ENCODE results near the gene USP20. TPM values are rescaled to one million over a fixed set of nuclear protein-coding genes. Genes with fewer than 3 reads are reported as not detected.

The USP20 gene
- total RNA-seq, 1 experiment from 2014 or later: 17.1 TPM

DNA sequence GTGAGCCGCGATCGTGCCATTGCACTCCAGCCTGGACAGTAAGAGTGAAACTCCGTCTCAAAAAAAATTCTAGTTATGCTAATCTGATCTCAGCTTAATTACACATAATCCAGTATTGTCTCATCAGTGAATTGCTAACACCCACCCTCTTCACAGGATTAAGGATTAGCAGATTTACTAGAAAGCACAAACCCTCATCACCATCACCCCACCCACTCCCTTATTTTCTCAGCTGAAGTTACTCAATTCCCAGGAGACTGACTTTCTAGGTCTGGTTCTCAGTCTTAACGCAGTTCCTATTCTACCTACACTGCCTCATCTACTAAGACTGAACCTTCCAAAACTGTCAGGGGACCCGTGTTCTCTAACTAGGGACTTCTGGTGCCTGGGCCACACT is 23.3 kb upstream of the USP20 start:
- Mint-ChIP-seq H3K9me3 (ENCODE audit: unreplicated experiment) (no peaks in the 10 kb centered on the region), H3K4me1 (ENCODE audit: insufficient read depth, unreplicated experiment) (no peaks in the 10 kb centered on the region), H3K4me3 (ENCODE audit: unreplicated experiment) (no peak overlapping the region), H3K27ac (ENCODE audit: low read depth, unreplicated experiment) (no peak overlapping the region), H3K27me3 (ENCODE audit: insufficient read depth, unreplicated experiment) (no peaks in the 10 kb centered on the region), H3K36me3 (ENCODE audit: insufficient read depth, unreplicated experiment) (peaks cover 77% of the 10 kb centered on the region)
- BruUV-seq (replicated peaks): no TSS peak
- POLR2A ChIA-PET: interaction anchor here (1.0 to 3.2 kb wide), 4 partner anchors 9 to 171 kb away, joined by 3 to 16 read pairs (median 9); partner anchors contain the start of genes TOR1A and TOR1B
- intact Hi-C loops (cut with micrococcal nuclease): no loop called here
- TF ChIP-seq, protein P1, sequence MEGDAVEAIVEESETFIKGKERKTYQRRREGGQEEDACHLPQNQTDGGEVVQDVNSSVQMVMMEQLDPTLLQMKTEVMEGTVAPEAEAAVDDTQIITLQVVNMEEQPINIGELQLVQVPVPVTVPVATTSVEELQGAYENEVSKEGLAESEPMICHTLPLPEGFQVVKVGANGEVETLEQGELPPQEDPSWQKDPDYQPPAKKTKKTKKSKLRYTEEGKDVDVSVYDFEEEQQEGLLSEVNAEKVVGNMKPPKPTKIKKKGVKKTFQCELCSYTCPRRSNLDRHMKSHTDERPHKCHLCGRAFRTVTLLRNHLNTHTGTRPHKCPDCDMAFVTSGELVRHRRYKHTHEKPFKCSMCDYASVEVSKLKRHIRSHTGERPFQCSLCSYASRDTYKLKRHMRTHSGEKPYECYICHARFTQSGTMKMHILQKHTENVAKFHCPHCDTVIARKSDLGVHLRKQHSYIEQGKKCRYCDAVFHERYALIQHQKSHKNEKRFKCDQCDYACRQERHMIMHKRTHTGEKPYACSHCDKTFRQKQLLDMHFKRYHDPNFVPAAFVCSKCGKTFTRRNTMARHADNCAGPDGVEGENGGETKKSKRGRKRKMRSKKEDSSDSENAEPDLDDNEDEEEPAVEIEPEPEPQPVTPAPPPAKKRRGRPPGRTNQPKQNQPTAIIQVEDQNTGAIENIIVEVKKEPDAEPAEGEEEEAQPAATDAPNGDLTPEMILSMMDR (IDR thresholded peaks at IDR 0.05; ENCODE audit: unreplicated experiment): no peak
- CTCF ChIA-PET: no interaction called here
- DNase-seq (ENCODE audit: unreplicated experiment): no peak

DNA sequence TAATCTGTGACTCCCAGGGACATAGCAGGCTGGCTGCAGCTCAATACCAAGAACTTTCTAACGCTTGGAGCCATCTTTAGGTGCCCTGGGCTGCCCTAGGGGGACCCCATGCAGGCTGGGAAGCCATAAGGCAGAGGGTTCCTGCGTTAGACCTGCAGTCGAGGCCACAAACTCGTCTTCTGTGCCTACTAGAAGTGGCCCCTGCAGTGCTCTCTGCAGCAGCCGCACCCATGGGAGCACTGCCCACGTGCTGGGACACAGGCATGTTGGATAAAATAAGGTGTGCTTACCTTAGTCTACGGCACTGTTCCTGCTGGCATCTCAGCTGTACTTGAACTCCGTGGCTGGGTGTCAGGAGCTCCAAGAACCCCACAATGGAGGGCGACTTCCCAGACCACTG is 22.9 kb upstream of the USP20 start:
- no peaks in the 10 kb centered on the region for H3K4me1 Mint-ChIP-seq (ENCODE audit: insufficient read depth, unreplicated experiment)

DNA sequence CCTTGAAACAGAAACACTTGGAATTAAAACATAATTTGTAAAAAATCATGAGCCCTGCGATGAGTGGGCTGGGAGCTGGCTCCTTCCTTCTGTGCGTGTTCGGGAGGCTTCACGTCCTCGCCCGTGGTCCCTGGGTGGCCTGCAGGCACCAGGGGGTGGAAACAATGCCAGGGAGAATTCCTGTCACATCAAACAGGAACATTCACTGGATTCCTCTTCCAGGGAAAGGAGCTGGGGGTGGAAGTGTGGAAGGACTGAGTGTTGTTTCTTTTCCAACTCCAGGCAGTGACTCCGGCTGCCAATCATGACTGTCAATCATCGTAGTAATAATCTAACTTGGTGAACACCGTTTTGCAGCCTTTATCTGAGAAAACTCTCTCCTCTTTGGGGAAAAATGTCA is 21.6 kb upstream of the USP20 start:
- Mint-ChIP-seq H3K4me3 (ENCODE audit: unreplicated experiment) (no peak overlapping the region), H3K4me1 (ENCODE audit: insufficient read depth, unreplicated experiment) (no peaks in the 10 kb centered on the region), H3K27ac (ENCODE audit: low read depth, unreplicated experiment) (no peak overlapping the region), H3K27me3 (ENCODE audit: insufficient read depth, unreplicated experiment) (no peaks in the 10 kb centered on the region), H3K9me3 (ENCODE audit: unreplicated experiment) (no peaks in the 10 kb centered on the region), H3K36me3 (ENCODE audit: insufficient read depth, unreplicated experiment) (peaks cover 78% of the 10 kb centered on the region)
- no peak for DNase-seq (ENCODE audit: unreplicated experiment)
- intact Hi-C loops (cut with micrococcal nuclease): no loop called here
- BruUV-seq (replicated peaks): TSS peak; percentile 36
- ChIA-PET POLR2A (interaction anchor here (0.7 to 2.5 kb wide), 4 partner anchors 11 to 88 kb away, joined by 3 to 15 read pairs (median 4); partner anchors contain the start of genes TOR1A and TOR1B), CTCF (no interaction called here)
- TF ChIP-seq, protein P1 (IDR thresholded peaks at IDR 0.05; ENCODE audit: unreplicated experiment): no peak

More for the DNA sequence above, 22.9 kb upstream of the USP20 start:
- CTCF ChIA-PET: no interaction called here
- H3K27me3 Mint-ChIP-seq (ENCODE audit: insufficient read depth, unreplicated experiment): no peaks in the 10 kb centered on the region
- intact Hi-C loops (cut with micrococcal nuclease): no loop called here
- no peaks in the 10 kb centered on the region for H3K9me3 Mint-ChIP-seq (ENCODE audit: unreplicated experiment)
- DNase-seq (ENCODE audit: unreplicated experiment): no peak
- peaks cover 77% of the 10 kb centered on the region for H3K36me3 Mint-ChIP-seq (ENCODE audit: insufficient read depth, unreplicated experiment)
- BruUV-seq (replicated peaks): no TSS peak
- TF ChIP-seq, protein P1 (IDR thresholded peaks at IDR 0.05; ENCODE audit: unreplicated experiment): no peak
- POLR2A ChIA-PET: interaction anchor here (1.0 to 3.2 kb wide), 4 partner anchors 9 to 171 kb away, joined by 3 to 16 read pairs (median 9); partner anchors contain the start of genes TOR1A and TOR1B
- no peak overlapping the region for H3K4me3 Mint-ChIP-seq (ENCODE audit: unreplicated experiment)
- H3K27ac Mint-ChIP-seq (ENCODE audit: low read depth, unreplicated experiment): no peak overlapping the region

DNA sequence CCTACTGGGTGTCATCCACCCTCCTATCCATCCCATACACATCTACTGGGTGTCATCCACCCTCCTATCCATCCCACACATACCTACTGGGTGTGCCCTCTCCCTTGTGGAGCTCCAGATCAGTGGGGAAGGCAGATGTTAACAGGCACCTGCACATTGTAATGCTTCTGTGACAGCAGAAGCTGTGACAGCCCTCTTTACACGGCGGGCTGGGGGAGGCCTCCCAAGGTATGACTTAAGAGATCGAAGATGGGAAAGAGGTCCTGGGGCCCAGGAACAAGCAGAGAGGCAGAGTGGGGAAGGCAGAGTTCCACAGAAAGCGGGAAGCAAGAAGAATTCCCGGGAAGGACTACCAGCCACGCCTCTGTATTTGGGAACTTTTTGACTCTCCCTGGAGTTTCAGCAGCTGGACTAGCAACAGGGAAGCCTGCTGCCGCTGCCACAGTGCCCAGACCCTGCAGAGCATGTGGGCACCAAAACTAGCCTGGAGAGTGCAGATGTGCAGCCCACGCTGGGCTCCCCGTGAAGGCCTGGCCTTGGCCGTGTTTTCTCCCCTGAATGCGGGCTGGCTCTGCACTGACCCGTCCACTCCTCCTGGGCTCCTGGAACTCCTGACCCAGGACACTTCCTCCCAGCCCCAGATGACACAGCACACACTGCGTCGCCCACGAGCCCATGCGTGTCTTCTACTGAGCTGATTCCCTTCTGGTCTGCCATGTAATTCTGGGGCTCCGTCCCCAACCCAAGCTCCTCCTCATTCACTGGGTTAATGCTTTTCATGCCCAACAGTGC is 20.6 kb upstream of the USP20 start:
- H3K4me1 Mint-ChIP-seq (ENCODE audit: insufficient read depth, unreplicated experiment): no peaks in the 10 kb centered on the region
- H3K27me3 Mint-ChIP-seq (ENCODE audit: insufficient read depth, unreplicated experiment): no peaks in the 10 kb centered on the region
- no peaks in the 10 kb centered on the region for H3K9me3 Mint-ChIP-seq (ENCODE audit: unreplicated experiment)
- H3K4me3 Mint-ChIP-seq (ENCODE audit: unreplicated experiment): no peak overlapping the region
- H3K36me3 Mint-ChIP-seq (ENCODE audit: insufficient read depth, unreplicated experiment): peaks cover 77% of the 10 kb centered on the region
- CTCF ChIA-PET: no interaction called here
- POLR2A ChIA-PET: interaction anchor here (1.2 kb wide), 1 partner anchor 10 kb away, joined by 3 read pairs; the partner anchor contains the start of gene TOR1A
- intact Hi-C loops (cut with micrococcal nuclease): no loop called here
- no peak overlapping the region for H3K27ac Mint-ChIP-seq (ENCODE audit: low read depth, unreplicated experiment)
- TF ChIP-seq, protein P1 (IDR thresholded peaks at IDR 0.05; ENCODE audit: unreplicated experiment): no peak
- BruUV-seq (replicated peaks): no TSS peak
- DNase-seq (ENCODE audit: unreplicated experiment): no peak

All from MCF 10A (cell line).